Vagina (tissue), 2 donors: ENCODE results near the gene FAM107B.

Source experiments
- POLR2AphosphoS5 ChIP-seq, 2 donors: sonication (generic); formaldehyde crosslinking; IDR thresholded peaks; one replicate each; pipeline ENCODE4 v1.9.0; 2017; ENCODE audit warnings: antibody characterized with exemption in 2 of 2, mild to moderate bottlenecking in 2 of 2, low read depth in 1 of 2; ENCODE audit not compliant: insufficient read depth in 1 of 2
- TF ChIP-seq, protein P1 (sequence below), 3 experiments: fragments of 450-650 bp in 2 of 3; fragments of 200-600 bp in 1 of 3; sonication (generic) in 1 of 3; IDR thresholded peaks; one replicate each; pipeline ENCODE4 v1.5.1; 2017 to 2019; ENCODE audit warnings: antibody characterized with exemption in 3 of 3, mild to moderate bottlenecking in 2 of 3, moderate library complexity in 2 of 3

DNA sequence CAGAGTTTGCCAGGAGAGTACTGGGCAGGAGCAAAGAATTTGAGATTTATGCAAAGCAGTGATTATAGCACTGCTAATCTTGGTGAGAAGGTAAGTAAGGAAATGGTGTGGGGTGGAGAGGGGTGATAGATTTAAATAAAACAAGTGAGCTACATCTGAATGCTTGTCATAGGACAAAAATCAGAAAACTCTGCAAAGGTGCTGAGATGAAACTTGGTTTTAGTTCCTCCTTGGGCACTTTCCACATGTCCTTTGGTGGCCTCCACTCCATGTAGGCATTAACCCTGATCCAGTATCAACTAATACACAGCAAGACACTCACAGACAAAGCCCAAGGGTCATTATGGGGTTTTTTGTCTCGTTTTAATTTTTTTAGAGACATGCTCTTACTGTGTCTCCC lies 25.7 kb upstream of the FAM107B start:
- TF ChIP-seq, protein P1, sequence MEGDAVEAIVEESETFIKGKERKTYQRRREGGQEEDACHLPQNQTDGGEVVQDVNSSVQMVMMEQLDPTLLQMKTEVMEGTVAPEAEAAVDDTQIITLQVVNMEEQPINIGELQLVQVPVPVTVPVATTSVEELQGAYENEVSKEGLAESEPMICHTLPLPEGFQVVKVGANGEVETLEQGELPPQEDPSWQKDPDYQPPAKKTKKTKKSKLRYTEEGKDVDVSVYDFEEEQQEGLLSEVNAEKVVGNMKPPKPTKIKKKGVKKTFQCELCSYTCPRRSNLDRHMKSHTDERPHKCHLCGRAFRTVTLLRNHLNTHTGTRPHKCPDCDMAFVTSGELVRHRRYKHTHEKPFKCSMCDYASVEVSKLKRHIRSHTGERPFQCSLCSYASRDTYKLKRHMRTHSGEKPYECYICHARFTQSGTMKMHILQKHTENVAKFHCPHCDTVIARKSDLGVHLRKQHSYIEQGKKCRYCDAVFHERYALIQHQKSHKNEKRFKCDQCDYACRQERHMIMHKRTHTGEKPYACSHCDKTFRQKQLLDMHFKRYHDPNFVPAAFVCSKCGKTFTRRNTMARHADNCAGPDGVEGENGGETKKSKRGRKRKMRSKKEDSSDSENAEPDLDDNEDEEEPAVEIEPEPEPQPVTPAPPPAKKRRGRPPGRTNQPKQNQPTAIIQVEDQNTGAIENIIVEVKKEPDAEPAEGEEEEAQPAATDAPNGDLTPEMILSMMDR (IDR thresholded peaks at IDR 0.05): no peak
- TF ChIP-seq POLR2AphosphoS5 (IDR thresholded peaks at IDR 0.05; ENCODE audit: insufficient read depth in 1 of 2, low read depth in 1 of 2): no peak
